HG03280 (cell line): ENCODE measurements around the gene CEBPA.

Experiments
- ATAC-seq: cut with Tn5 transposase; IDR thresholded peaks from one replicate; pipeline ENCODE4 v1.9.1; 2021; ENCODE audit warnings: mild to moderate bottlenecking, moderate library complexity; ENCODE audit not compliant: unreplicated experiment

CEBPA gene

GRCh38 chr19:33252418-33252962, 49.8 kb downstream of the CEBPA start:
- ATAC-seq, result no peak

- ATAC-seq, result no peak
Measured at GRCh38 chr19:33251526-33252090, 50.7 kb downstream of the CEBPA start.

- ATAC-seq, result no peak
Measured at GRCh38 chr19:33251076-33251475, 51.3 kb downstream of the CEBPA start.

GRCh38 chr19:33250500-33250899, 51.8 kb downstream of the CEBPA start:
- no peak for ATAC-seq
